B cell (primary cell): ENCODE measurements around the gene FHIT. TPM values are rescaled to one million over a fixed set of nuclear protein-coding genes. Genes with fewer than 3 reads are reported as not detected.

Source experiments
- ATAC-seq: fragments of 200-7000 bp; cut with Tn5 transposase; one replicate; pipeline ENCODE4 v1.10.0; 2021; ENCODE audit warnings: low read depth, mild to moderate bottlenecking, moderate number of reproducible peaks, moderate library complexity
- CTCF ChIA-PET: fragments of 350-600 bp; sonication (Branson Sonifier 250); formaldehyde crosslinking; loops from one replicate; lab custom pipeline; 2021; ENCODE audit warnings: antibody characterized with exemption, inconsistent platforms; lab: Charles Lee
- POLR2A ChIA-PET: fragments of 350-600 bp; sonication (Branson Sonifier 250); formaldehyde crosslinking; loops from one replicate; lab custom pipeline; 2021; ENCODE audit warnings: antibody characterized with exemption; lab: Charles Lee
- DNase-seq: peaks from one replicate; pipeline ENCODE4 v3.0.0; 2013
- H2AFZ ChIP-seq: 2 replicates; pipeline ENCODE4 v1.6.1; 2012; ENCODE audit warnings: mild to moderate bottlenecking, low read depth, low read length; ENCODE audit not compliant: insufficient read depth, poor library complexity, severe bottlenecking
- H3K27ac ChIP-seq, 2 donors: 1 replicate in 1 of 2; 2 replicates in 1 of 2; pipeline ENCODE4 v1.5.1; 2012 to 2013; ENCODE audit warnings: low read length in 2 of 2, mild to moderate bottlenecking in 2 of 2, moderate library complexity in 1 of 2
- H3K27me3 ChIP-seq, 4 experiments: fragments of 200-600 bp in 1 of 4; sonication (generic) in 1 of 4; replicated peaks in 1 of 4; 1 replicate in 2 of 4; 2 replicates in 2 of 4; pipeline versions ENCODE4 v1.6.1 to v1.7.0; 2013 to 2016; ENCODE audit warnings: low read length in 3 of 4, mild to moderate bottlenecking in 2 of 4, mixed read lengths in 1 of 4, moderate library complexity in 1 of 4; ENCODE audit not compliant: insufficient read depth in 4 of 4, control insufficient read depth in 3 of 4; ENCODE audit errors: control extremely low read depth in 1 of 4
- H3K36me3 ChIP-seq, 2 experiments: replicated peaks in 1 of 2; 1 replicate in 1 of 2; 2 replicates in 1 of 2; pipeline versions ENCODE4 v1.6.1 to v1.7.1; 2013; ENCODE audit warnings: low read length in 1 of 2; ENCODE audit not compliant: insufficient read depth in 2 of 2, control insufficient read depth in 1 of 2; ENCODE audit errors: control extremely low read depth in 1 of 2, extremely low read depth in 1 of 2
- H3K4me1 ChIP-seq, 2 donors: fragments of 200-600 bp in 1 of 2; sonication (generic) in 1 of 2; 1 replicate in 1 of 2; 2 replicates in 1 of 2; pipeline versions ENCODE4 v1.5.1 to v1.6.1; 2013 to 2017; ENCODE audit warnings: low read length in 2 of 2; ENCODE audit not compliant: control insufficient read depth in 2 of 2, insufficient read depth in 2 of 2
- H3K4me2 ChIP-seq: replicated peaks from 2 replicates; pipeline ENCODE3; 2012; ENCODE audit warnings: mild to moderate bottlenecking, low read depth, low read length; ENCODE audit not compliant: poor library complexity, severe bottlenecking
- H3K4me3 ChIP-seq, 5 experiments: fragments of 200-600 bp in 1 of 5; sonication (generic) in 1 of 5; 1 replicate in 3 of 5; 2 replicates in 2 of 5; pipeline versions ENCODE4 v1.5.1 to v1.7.0; 2011 to 2016; ENCODE audit warnings: low read length in 4 of 5, mild to moderate bottlenecking in 4 of 5, low read depth in 2 of 5, control low read depth in 1 of 5, moderate library complexity in 1 of 5; ENCODE audit not compliant: insufficient read depth in 1 of 5; ENCODE audit errors: control extremely low read depth in 1 of 5, extremely low read depth in 1 of 5
- H3K79me2 ChIP-seq: fragments of 200-600 bp; sonication (generic); one replicate; pipeline ENCODE4 v1.6.0; 2016; ENCODE audit warnings: low read length; ENCODE audit not compliant: control insufficient read depth, insufficient read depth
- H3K9ac ChIP-seq: fragments of 200-600 bp; sonication (generic); 2 replicates; pipeline ENCODE4 v1.6.1; 2017; ENCODE audit warnings: mild to moderate bottlenecking, low read length, moderate library complexity
- H3K9me3 ChIP-seq, 3 donors: one replicate each; pipeline versions ENCODE4 v1.6.1 to v1.7.1; 2013; ENCODE audit warnings: low read length in 2 of 3; ENCODE audit not compliant: control insufficient read depth in 2 of 3, insufficient read depth in 1 of 3; ENCODE audit errors: control extremely low read depth in 1 of 3
- H4K20me1 ChIP-seq: 2 replicates; pipeline ENCODE4 v1.6.0; 2012; ENCODE audit warnings: mild to moderate bottlenecking, low read length; ENCODE audit not compliant: insufficient read depth, control insufficient read depth, poor library complexity, severe bottlenecking
- H3K27ac Mint-ChIP-seq: one replicate; pipeline ENCODE4 v1.8.0; 2021; ENCODE audit warnings: mixed read lengths
- H3K27me3 Mint-ChIP-seq: one replicate; pipeline ENCODE4 v1.8.0; 2021; ENCODE audit warnings: mixed read lengths
- H3K4me1 Mint-ChIP-seq: one replicate; pipeline ENCODE4 v1.8.0; 2021; ENCODE audit warnings: mixed read lengths
- H3K4me3 Mint-ChIP-seq: one replicate; pipeline ENCODE4 v1.8.0; 2021; ENCODE audit warnings: mixed read lengths
- H3K9me3 Mint-ChIP-seq: one replicate; pipeline ENCODE4 v1.8.0; 2022; ENCODE audit warnings: mixed read lengths; ENCODE audit not compliant: insufficient read depth
- EZH2 ChIP-seq: IDR thresholded peaks from 2 replicates; pipeline ENCODE4 v1.6.1; 2012; ENCODE audit warnings: borderline replicate concordance, low read depth, mild to moderate bottlenecking, moderate library complexity, low read length; ENCODE audit not compliant: insufficient read depth, poor library complexity, severe bottlenecking
- WGBS: methylation state at CpG from one replicate; pipeline ENCODE4 v1.1.5; 2013; ENCODE audit warnings: missing lambda C conversion rate; ENCODE audit not compliant: insufficient coverage; 5-methylcytosine and 5-hydroxymethylcytosine counted together
- intact Hi-C: fragments of 100-400 bp; cut with micrococcal nuclease; formaldehyde crosslinking; loops from one replicate; pipeline ENCODE4 v1.10.0; 2022
- polyA plus RNA-seq: library from polyadenylated mRNA; depleted of rRNA; stranded (reverse); fragments of >200 nt; gene quantifications from 2 replicates; pipeline ENCODE4 v1.2.3, GENCODE V29; 2012
- total RNA-seq, 2 donors: library from RNA; stranded (reverse); fragments of 120-200 nt in 1 of 2; gene quantifications; 1 replicate in 1 of 2; 2 replicates in 1 of 2; pipeline versions ENCODE4 v1.2.3 to v1.2.4, GENCODE V29; 2013 to 2022
- TF ChIP-seq, protein P1 (sequence below): fragments of 200-600 bp; IDR thresholded peaks from one replicate; pipeline ENCODE4 v1.8.0; 2022; ENCODE audit warnings: antibody characterized with exemption, mild to moderate bottlenecking

FHIT gene
- total and polyA plus RNA-seq, 2 donors (not counting 1 experiment from before 2014, with no cell fraction given): 1.7 to 7.8 TPM

DNA sequence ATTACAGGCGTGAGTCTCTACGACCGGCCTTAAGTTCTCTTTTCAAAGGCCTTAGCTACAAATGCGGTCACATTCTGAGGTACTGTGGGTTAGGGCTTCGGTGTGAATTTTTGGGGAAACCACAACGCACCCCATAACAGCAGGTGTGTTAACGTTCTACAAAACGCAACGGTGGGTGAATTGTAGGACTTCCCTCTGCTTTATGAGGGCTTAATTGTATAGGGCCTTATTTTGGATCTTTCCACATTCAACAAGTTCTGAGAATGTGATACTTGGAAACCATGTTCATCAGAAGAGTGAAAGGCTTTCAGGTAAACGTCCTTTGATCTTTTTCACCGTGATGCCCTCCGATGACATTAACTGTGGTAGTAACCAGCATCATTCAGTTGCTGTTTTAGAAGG lies 1202.8 kb downstream of the FHIT start:
- Histone ChIP-seq H3K36me3 (no peaks in the 10 kb centered on the region), H3K4me3 (no peak overlapping the region), H3K27me3 (no peaks in the 10 kb centered on the region), H3K4me1 (no peaks in the 10 kb centered on the region), H3K9me3 (peaks cover 0 to 5% (median 0%) of the 10 kb centered on the region in 3 donors), H2AFZ (no peak overlapping the region), H4K20me1 (no peaks in the 10 kb centered on the region), H3K79me2 (no peaks in the 10 kb centered on the region), H3K27ac (no peak overlapping the region), H3K4me2 (no peak overlapping the region), H3K9ac (no peak overlapping the region)
- intact Hi-C loops: no loop called here
- Mint-ChIP-seq H3K9me3 (peaks cover 2% of the 10 kb centered on the region), H3K4me3 (no peak overlapping the region), H3K4me1 (no peaks in the 10 kb centered on the region), H3K27ac (no peak overlapping the region), H3K27me3 (no peaks in the 10 kb centered on the region)
- TF ChIP-seq, protein P1, sequence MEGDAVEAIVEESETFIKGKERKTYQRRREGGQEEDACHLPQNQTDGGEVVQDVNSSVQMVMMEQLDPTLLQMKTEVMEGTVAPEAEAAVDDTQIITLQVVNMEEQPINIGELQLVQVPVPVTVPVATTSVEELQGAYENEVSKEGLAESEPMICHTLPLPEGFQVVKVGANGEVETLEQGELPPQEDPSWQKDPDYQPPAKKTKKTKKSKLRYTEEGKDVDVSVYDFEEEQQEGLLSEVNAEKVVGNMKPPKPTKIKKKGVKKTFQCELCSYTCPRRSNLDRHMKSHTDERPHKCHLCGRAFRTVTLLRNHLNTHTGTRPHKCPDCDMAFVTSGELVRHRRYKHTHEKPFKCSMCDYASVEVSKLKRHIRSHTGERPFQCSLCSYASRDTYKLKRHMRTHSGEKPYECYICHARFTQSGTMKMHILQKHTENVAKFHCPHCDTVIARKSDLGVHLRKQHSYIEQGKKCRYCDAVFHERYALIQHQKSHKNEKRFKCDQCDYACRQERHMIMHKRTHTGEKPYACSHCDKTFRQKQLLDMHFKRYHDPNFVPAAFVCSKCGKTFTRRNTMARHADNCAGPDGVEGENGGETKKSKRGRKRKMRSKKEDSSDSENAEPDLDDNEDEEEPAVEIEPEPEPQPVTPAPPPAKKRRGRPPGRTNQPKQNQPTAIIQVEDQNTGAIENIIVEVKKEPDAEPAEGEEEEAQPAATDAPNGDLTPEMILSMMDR: no peak
- no peak for TF ChIP-seq EZH2
- DNase-seq (no peak), ATAC-seq (no peak)
- POLR2A ChIA-PET: no interaction called here
- CTCF ChIA-PET: no interaction called here
- 96% methylated on average over 9 of the region's 12 CpGs for WGBS

DNA sequence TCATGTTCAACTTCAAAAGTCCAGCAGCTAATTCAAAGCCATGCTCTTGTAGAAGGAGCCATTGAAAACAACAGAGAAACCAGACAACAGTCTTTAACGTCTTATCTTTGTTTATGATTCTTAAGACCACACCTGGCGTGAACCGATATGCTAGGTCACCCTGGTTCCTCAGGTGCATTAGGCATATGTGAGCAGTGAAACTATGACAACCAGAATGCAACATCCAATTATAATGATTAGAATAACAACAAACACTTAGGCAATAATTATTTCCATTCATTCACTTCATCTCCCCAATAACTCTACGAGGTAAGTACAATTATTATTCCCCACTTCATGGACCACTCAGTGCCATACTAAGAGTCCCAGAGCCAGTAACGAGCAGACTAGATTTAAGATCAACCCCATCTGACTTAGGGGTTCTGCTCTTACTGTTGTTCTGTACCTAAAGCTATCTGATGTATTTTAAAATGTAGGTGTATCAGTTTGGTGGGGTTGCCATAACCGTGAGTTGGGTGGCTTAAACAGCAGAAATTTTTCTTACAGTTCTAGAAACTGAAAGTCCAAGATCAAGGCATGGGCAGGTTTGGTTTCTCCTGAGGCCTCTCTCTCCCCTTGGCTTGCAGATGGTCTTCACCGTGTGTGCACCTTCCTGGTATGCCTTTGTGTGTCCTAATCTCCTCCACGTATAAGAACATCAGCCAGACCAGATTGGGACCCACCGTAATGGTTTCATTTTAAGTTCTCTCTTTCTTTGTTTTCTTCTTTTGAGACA lies 1203.6 kb downstream of the FHIT start:
- Histone ChIP-seq H3K4me3 (no peak overlapping the region), H3K27me3 (no peaks in the 10 kb centered on the region), H3K36me3 (no peaks in the 10 kb centered on the region), H4K20me1 (no peaks in the 10 kb centered on the region), H3K4me1 (no peaks in the 10 kb centered on the region), H3K27ac (no peak overlapping the region), H3K9me3 (peaks cover 0 to 5% (median 0%) of the 10 kb centered on the region in 3 donors), H2AFZ (no peak overlapping the region), H3K79me2 (no peaks in the 10 kb centered on the region), H3K4me2 (no peak overlapping the region), H3K9ac (no peak overlapping the region)
- no peak for TF ChIP-seq EZH2
- TF ChIP-seq, protein P1: no peak
- intact Hi-C loops: no loop called here
- no peak overlapping the region for H3K4me3 Mint-ChIP-seq
- no peak for ATAC-seq
- POLR2A ChIA-PET: no interaction called here
- no peaks in the 10 kb centered on the region for H3K4me1 Mint-ChIP-seq
- no peaks in the 10 kb centered on the region for H3K27me3 Mint-ChIP-seq
- no peak overlapping the region for H3K27ac Mint-ChIP-seq
- H3K9me3 Mint-ChIP-seq: peaks cover 2% of the 10 kb centered on the region
- CTCF ChIA-PET: no interaction called here
- DNase-seq: no peak
- 96% methylated on average over 4 of the region's 9 CpGs for WGBS
